Type B pancreatic cell (in vitro differentiated cells): Measurements from ENCODE around the gene CSTF3. TPM values are rescaled to one million over a fixed set of nuclear protein-coding genes. Genes with fewer than 3 reads are reported as not detected.
"Not testable (repeated sequence)": the region's sequence is repeated elsewhere in the genome, so short reads cannot be mapped to it uniquely, and the experiment has no call there.

ENCODE experiments used
- DNase-seq: peaks from one replicate; pipeline ENCODE4 v3.0.0; 2021; ENCODE audit warnings: mixed read lengths; ENCODE audit not compliant: unreplicated experiment; ENCODE audit errors: extremely low spot score
- H3K27ac Mint-ChIP-seq: 2 replicates; pipeline ENCODE4 v1.8.0; 2021; ENCODE audit warnings: mild to moderate bottlenecking, mixed read lengths
- H3K27me3 Mint-ChIP-seq: 2 replicates; pipeline ENCODE4 v1.8.0; 2021; ENCODE audit warnings: mixed read lengths
- H3K36me3 Mint-ChIP-seq: 2 replicates; pipeline ENCODE4 v1.8.0; 2021; ENCODE audit warnings: mixed read lengths
- H3K4me1 Mint-ChIP-seq: one replicate; pipeline ENCODE4 v1.8.0; 2021; ENCODE audit warnings: mixed read lengths; ENCODE audit not compliant: unreplicated experiment
- H3K4me3 Mint-ChIP-seq: 2 replicates; pipeline ENCODE4 v1.8.0; 2021; ENCODE audit warnings: mild to moderate bottlenecking, mixed read lengths
- H3K9me3 Mint-ChIP-seq: 2 replicates; pipeline ENCODE4 v1.8.0; 2021; ENCODE audit warnings: mixed read lengths
- total RNA-seq: library from RNA; stranded (reverse); gene quantifications from 2 replicates; pipeline ENCODE4 v1.2.1, GENCODE V29; 2021; ENCODE audit warnings: low replicate concordance
- TF ChIP-seq, protein P1 (sequence below): fragments of 200-600 bp; sonication (generic); conservative IDR thresholded peaks from 2 replicates; pipeline ENCODE4 v1.5.0; 2021; ENCODE audit warnings: antibody characterized with exemption, mild to moderate bottlenecking

Gene CSTF3
- total RNA-seq, 1 donor from 2014 or later = 49.4 TPM

DNA sequence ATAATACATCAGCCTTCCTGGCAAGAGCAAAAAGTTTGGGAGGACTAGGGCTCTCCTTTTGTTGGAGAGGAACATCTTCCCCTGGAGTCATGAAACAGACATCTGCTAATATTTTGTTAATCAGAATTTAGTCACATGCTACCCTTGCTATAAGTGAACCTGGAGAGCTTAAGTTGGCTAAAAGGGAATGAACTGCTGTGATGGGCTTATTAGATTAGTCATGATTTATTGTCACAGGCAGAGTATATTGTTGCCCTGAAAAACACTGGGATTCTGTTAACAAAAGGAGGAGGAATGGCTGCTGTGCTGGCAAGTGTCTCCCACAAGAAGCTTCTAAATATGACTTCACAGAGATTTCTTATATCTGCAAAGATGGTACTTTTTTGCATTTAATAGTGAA lies 105.9 kb downstream of the CSTF3 start:
- H3K36me3 Mint-ChIP-seq = peaks cover 10% of the 10 kb centered on the region
- no peaks in the 10 kb centered on the region for H3K27me3 Mint-ChIP-seq
- H3K9me3 Mint-ChIP-seq = no peaks in the 10 kb centered on the region
- DNase-seq = no peak
- peaks cover 21% of the 10 kb centered on the region for H3K4me1 Mint-ChIP-seq
- no peak overlapping the region for H3K4me3 Mint-ChIP-seq
- H3K27ac Mint-ChIP-seq = no peak overlapping the region
- TF ChIP-seq, protein P1, sequence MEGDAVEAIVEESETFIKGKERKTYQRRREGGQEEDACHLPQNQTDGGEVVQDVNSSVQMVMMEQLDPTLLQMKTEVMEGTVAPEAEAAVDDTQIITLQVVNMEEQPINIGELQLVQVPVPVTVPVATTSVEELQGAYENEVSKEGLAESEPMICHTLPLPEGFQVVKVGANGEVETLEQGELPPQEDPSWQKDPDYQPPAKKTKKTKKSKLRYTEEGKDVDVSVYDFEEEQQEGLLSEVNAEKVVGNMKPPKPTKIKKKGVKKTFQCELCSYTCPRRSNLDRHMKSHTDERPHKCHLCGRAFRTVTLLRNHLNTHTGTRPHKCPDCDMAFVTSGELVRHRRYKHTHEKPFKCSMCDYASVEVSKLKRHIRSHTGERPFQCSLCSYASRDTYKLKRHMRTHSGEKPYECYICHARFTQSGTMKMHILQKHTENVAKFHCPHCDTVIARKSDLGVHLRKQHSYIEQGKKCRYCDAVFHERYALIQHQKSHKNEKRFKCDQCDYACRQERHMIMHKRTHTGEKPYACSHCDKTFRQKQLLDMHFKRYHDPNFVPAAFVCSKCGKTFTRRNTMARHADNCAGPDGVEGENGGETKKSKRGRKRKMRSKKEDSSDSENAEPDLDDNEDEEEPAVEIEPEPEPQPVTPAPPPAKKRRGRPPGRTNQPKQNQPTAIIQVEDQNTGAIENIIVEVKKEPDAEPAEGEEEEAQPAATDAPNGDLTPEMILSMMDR = no peak

DNA sequence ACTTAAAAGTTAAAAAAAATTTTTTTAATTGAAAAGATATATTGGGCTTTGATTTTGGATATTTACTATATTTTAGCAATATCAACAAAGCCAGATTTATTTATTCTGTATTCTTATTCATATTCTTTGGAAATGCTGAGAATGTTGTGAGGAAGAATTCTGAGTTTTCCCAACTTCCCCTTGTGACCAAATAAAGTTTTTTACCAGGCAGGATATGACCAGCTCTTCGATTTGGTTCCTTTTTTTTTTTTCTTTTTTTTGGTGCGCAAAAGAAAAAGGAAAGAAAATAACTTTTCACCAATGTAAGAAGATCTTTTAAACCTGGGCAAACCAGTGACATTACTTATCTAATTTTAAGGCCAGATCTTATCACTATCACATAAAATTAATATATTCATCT lies 109.0 kb downstream of the CSTF3 start:
- no peak overlapping the region for H3K27ac Mint-ChIP-seq
- H3K4me3 Mint-ChIP-seq = no peak overlapping the region
- H3K9me3 Mint-ChIP-seq = no peaks in the 10 kb centered on the region
- peaks cover 12% of the 10 kb centered on the region for H3K36me3 Mint-ChIP-seq
- no peak for DNase-seq
- TF ChIP-seq, protein P1 = no peak
- peaks cover 23% of the 10 kb centered on the region for H3K4me1 Mint-ChIP-seq
- H3K27me3 Mint-ChIP-seq = no peaks in the 10 kb centered on the region

DNA sequence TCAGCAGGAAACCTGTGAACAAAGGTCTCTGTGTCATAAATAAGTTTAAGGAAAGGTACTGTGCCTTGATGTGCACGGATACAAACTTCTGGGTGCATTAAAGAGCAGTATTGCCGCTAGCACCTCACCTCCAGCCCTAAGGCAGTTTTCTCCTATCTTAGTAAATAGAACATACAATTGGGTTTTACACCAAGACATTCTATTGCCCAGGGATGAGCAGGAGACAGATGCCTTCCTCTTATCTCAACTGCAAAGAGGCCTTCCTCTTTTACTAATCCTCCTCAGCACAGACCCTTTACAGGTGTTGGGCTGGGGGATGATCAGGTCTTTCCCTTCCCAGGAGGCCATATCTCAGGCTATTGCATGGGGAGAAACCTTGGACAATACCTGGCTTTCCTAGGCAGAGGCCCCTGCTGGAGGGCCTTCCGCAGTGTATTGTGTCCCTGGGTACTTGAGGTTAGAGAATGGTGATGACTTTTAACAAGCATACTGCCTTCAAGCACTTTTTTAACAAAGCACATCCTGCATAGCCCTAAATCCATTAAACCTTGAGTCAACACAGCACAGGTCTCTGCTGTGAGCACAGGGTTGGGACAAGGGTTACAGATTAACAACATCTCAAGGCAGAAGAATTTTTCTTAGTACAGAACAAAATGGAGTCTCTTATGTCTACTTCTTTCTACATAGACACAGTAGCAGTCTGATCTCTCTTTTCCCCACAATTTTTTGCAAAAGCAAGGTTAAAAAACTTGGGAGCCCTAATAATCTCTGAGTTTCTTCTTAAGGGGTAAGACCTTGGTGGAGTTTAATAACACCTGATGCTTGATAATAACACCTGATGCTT lies 111.5 kb downstream of the CSTF3 start:
- Mint-ChIP-seq H3K27ac (peak overlapping the region; percentile 48), H3K4me1 (peaks cover 15% of the 10 kb centered on the region), H3K36me3 (peaks cover 28% of the 10 kb centered on the region)
- not testable (repeated sequence) for H3K4me3 Mint-ChIP-seq, DNase-seq, H3K27me3 Mint-ChIP-seq, H3K9me3 Mint-ChIP-seq

DNA sequence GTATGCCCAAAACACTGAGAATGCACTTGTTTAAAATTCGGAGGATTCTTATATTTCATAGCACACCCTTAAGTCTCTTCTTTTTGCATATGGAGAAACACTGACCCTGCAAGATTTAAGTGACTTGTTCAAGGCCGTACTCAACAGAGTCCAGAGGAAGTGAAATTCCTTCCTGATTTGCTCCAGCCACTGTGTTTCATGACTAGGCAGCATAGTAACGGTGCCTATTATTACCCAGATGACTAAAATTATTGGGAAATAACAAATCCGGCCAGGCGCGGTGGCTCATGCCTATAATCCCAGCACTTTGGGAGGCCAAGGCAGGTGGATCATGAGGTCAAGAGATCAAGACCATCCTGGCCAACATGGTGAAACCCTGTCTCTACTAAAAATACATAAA lies 112.6 kb downstream of the CSTF3 start:
- Mint-ChIP-seq H3K4me1 (peaks cover 15% of the 10 kb centered on the region), H3K36me3 (peaks cover 36% of the 10 kb centered on the region)
- not testable (repeated sequence) for H3K4me3 Mint-ChIP-seq, DNase-seq, H3K9me3 Mint-ChIP-seq, H3K27me3 Mint-ChIP-seq, H3K27ac Mint-ChIP-seq

DNA sequence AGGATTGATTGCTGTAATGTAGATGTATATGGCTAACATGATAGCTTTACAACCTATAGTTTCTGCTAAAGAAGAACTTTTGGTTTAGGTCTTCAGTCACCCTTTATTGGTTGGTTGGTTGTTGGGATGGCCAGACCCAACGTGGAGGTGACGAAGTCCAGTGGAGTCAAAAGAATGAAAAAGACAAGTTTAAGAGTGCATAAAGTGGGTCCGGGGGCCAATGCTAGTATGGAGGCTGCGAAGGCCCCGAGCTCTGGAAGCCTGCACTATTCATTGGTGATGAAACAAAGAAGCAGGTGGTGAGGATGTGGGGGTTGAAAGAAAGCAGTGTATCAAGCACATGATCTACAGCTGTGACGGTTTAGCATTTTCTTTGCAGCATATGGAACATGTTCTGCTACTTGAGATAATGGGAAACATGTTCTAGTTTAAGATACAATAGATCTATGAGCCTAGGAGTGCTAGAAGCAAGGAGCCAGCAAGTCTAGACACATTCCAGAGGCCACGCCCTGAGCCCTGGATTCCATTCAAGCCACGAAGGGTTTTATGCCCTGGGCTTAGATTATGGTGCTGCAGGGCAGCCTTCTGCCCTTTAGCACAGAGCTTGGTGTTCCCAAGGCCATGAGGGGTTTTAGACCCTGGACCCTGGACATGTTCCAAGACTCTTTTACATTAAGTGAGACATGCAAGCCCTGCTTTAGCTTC lies 115.6 kb downstream of the CSTF3 start:
- H3K4me1 Mint-ChIP-seq = peaks cover 21% of the 10 kb centered on the region
- H3K4me3 Mint-ChIP-seq = peak overlapping the region; percentile 55
- TF ChIP-seq, protein P1 = no peak
- H3K27me3 Mint-ChIP-seq = no peaks in the 10 kb centered on the region
- DNase-seq = no peak
- H3K9me3 Mint-ChIP-seq = peaks cover 4% of the 10 kb centered on the region
- H3K36me3 Mint-ChIP-seq = peaks cover 41% of the 10 kb centered on the region
- peak overlapping the region; percentile 86 for H3K27ac Mint-ChIP-seq

DNA sequence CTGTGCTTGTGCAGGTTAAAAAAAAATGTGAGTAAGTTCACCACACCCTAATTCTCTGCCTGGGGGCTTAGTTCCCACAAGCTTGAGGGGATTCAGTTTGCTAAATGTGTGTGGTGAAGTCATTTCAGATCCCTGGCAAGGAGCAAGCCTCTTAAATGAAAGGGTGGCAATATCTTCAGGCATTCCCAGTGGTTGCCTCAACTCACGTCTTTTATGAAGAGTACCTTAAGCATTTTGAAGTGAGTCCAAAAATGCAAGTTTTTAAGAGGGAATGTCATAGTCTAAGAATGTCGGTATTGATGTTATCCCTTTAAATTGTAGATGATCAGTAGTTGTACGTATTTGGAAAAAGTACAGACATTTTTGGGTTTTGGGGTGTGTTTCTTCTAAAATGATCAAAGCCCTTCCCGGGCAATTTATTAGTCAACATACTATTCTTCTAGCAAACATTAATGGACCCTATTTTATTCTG lies 117.0 kb downstream of the CSTF3 start:
- TF ChIP-seq, protein P1 = no peak
- Mint-ChIP-seq H3K36me3 (peaks cover 41% of the 10 kb centered on the region), H3K4me3 (no peak overlapping the region), H3K27me3 (no peaks in the 10 kb centered on the region), H3K27ac (no peak overlapping the region), H3K9me3 (peaks cover 4% of the 10 kb centered on the region), H3K4me1 (peaks cover 18% of the 10 kb centered on the region)
- DNase-seq = no peak
